Measurements from ENCODE around the gene ARMC8.

GRCh38 chr3:138331143-138331894 lies 144.2 kb downstream of the ARMC8 start:
- no peak for TF ChIP-seq CTCF (IDR thresholded peaks at IDR 0.05; ENCODE audit: low read depth, low read length, missing input control)
- TF ChIP-seq TAF1 (conservative IDR thresholded peaks at IDR 0.05): no peak
- no peak for TF ChIP-seq JUND (IDR thresholded peaks at IDR 0.05)
- no peak for TF ChIP-seq RXRA (IDR thresholded peaks at IDR 0.05)
- TF ChIP-seq SP1 (IDR thresholded peaks at IDR 0.05): no peak
- no peak for TF ChIP-seq YY1 (IDR thresholded peaks at IDR 0.05)
- TF ChIP-seq EGR1 (IDR thresholded peaks at IDR 0.05; ENCODE audit: low read depth in 2 of 2): no peak
- TF ChIP-seq MAX (IDR thresholded peaks at IDR 0.05): no peak
- TF ChIP-seq RAD21 (IDR thresholded peaks at IDR 0.05): no peak
- no peak for TF ChIP-seq FOXA1 (IDR thresholded peaks at IDR 0.05)

Data from liver (tissue), 3 donors.